Stimulated activated naive B cell treated with anti-CD40 and anti-IgM and Interleukin-4, amounts not matched to agents 10 μg/mL and 1 μg/mL and 100 μg/mL, for 72 hours (primary cell): Measurements from ENCODE around the gene GPX1.
"Not testable (repeated sequence)": the region's sequence is repeated elsewhere in the genome, so short reads cannot be mapped to it uniquely, and the experiment has no call there.

ENCODE experiments used
- ATAC-seq, 2 donors: fragments of 150-1000 bp; cut with Tn5 transposase; replicated peaks; 2 replicates each; pipeline ENCODE4 v1.10.0; 2021; ENCODE audit warnings: moderate library complexity in 1 of 2
- DNase-seq: peaks from one replicate; pipeline ENCODE4 v3.0.0; 2021
- H3K27ac Mint-ChIP-seq: one replicate; pipeline ENCODE4 v1.8.0; 2022; ENCODE audit warnings: mild to moderate bottlenecking, mixed read lengths
- H3K27me3 Mint-ChIP-seq, 2 donors: one replicate each; pipeline ENCODE4 v1.8.0; 2022; ENCODE audit warnings: mixed read lengths in 2 of 2
- H3K36me3 Mint-ChIP-seq, 2 donors: one replicate each; pipeline ENCODE4 v1.8.0; 2022; ENCODE audit warnings: mixed read lengths in 2 of 2, mild to moderate bottlenecking in 1 of 2
- H3K4me1 Mint-ChIP-seq, 2 donors: one replicate each; pipeline ENCODE4 v1.8.0; 2022; ENCODE audit warnings: mixed read lengths in 2 of 2, mild to moderate bottlenecking in 1 of 2
- H3K4me3 Mint-ChIP-seq, 2 donors: one replicate each; pipeline ENCODE4 v1.8.0; 2022; ENCODE audit warnings: mild to moderate bottlenecking in 2 of 2, mixed read lengths in 2 of 2, moderate library complexity in 1 of 2
- H3K9me3 Mint-ChIP-seq, 2 donors: one replicate each; pipeline ENCODE4 v1.8.0; 2022; ENCODE audit warnings: mixed read lengths in 2 of 2, mild to moderate bottlenecking in 1 of 2

Gene GPX1

GRCh38 chr3:49383387-49383786 lies 25.2 kb upstream of the GPX1 start:
- Mint-ChIP-seq H3K4me3 (peak overlapping the region in 1 of 2 donors; percentile 22), H3K4me1 (peaks cover 29 to 62% of the 10 kb centered on the region in 2 donors), H3K36me3 (peaks cover 11 to 38% of the 10 kb centered on the region in 2 donors), H3K27me3 (no peaks in the 10 kb centered on the region), H3K27ac (peak overlapping the region; percentile 1), H3K9me3 (peaks cover 0 to 2% of the 10 kb centered on the region in 2 donors)
- no peak for DNase-seq
- ATAC-seq = no peak

- DNase-seq (no peak), ATAC-seq (no peak)
- Mint-ChIP-seq H3K27me3 (no peaks in the 10 kb centered on the region), H3K27ac (peak overlapping the region; percentile 91), H3K4me1 (peaks cover 21 to 57% of the 10 kb centered on the region in 2 donors), H3K36me3 (peaks cover 34 to 42% of the 10 kb centered on the region in 2 donors), H3K4me3 (peak overlapping the region in 1 of 2 donors; percentile 9), H3K9me3 (peaks cover 4 to 5% of the 10 kb centered on the region in 2 donors)
Measured at GRCh38 chr3:49378249-49378895, 20.2 kb upstream of the GPX1 start.

GRCh38 chr3:49377483-49377882 lies 19.3 kb upstream of the GPX1 start:
- H3K27me3 Mint-ChIP-seq = no peaks in the 10 kb centered on the region
- H3K4me1 Mint-ChIP-seq = peaks cover 23 to 57% of the 10 kb centered on the region in 2 donors

GRCh38 chr3:49371946-49372345 lies 13.8 kb upstream of the GPX1 start:
- Mint-ChIP-seq H3K9me3 (peaks cover under 1 to 1% of the 10 kb centered on the region in 2 donors), H3K27ac (peak overlapping the region; percentile 56), H3K4me3 (no peak overlapping the region), H3K4me1 (peaks cover 15 to 46% of the 10 kb centered on the region in 2 donors), H3K36me3 (peaks cover 39 to 47% of the 10 kb centered on the region in 2 donors), H3K27me3 (no peaks in the 10 kb centered on the region)
- DNase-seq (no peak), ATAC-seq (no peak)

More at GRCh38 chr3:49377483-49377882, 19.3 kb upstream of the GPX1 start:
- ATAC-seq (peak; percentile 85 to 93), DNase-seq (peak; percentile 41)
- peak overlapping the region; percentile 85 for H3K27ac Mint-ChIP-seq
- peak overlapping the region; percentile 46 to 63 for H3K4me3 Mint-ChIP-seq
- peaks cover 41 to 48% of the 10 kb centered on the region in 2 donors for H3K36me3 Mint-ChIP-seq
- peaks cover 4 to 5% of the 10 kb centered on the region in 2 donors for H3K9me3 Mint-ChIP-seq

- no peak for DNase-seq
- ATAC-seq = no peak
- Mint-ChIP-seq H3K27ac (peak overlapping the region; percentile 27), H3K4me3 (no peak overlapping the region), H3K36me3 (peaks cover 43 to 53% of the 10 kb centered on the region in 2 donors), H3K4me1 (peaks cover 15 to 44% of the 10 kb centered on the region in 2 donors), H3K27me3 (no peaks in the 10 kb centered on the region), H3K9me3 (no peaks in the 10 kb centered on the region)
Measured at GRCh38 chr3:49370585-49371290, 12.6 kb upstream of the GPX1 start.

- Mint-ChIP-seq H3K9me3 (no peaks in the 10 kb centered on the region), H3K4me1 (peaks cover 9 to 25% of the 10 kb centered on the region in 2 donors), H3K27me3 (no peaks in the 10 kb centered on the region), H3K36me3 (peaks cover 37 to 48% of the 10 kb centered on the region in 2 donors), H3K27ac (peak overlapping the region; percentile 84), H3K4me3 (no peak overlapping the region)
- no peak for DNase-seq
- ATAC-seq = no peak
Measured at GRCh38 chr3:49362561-49362960, 4.4 kb upstream of the GPX1 start.

GRCh38 chr3:49359623-49360022 lies 1.5 kb upstream of the GPX1 start:
- H3K27me3 Mint-ChIP-seq = no peaks in the 10 kb centered on the region
- H3K27ac Mint-ChIP-seq = peak overlapping the region; percentile 81
- no peaks in the 10 kb centered on the region for H3K9me3 Mint-ChIP-seq
- DNase-seq = no peak
- H3K4me1 Mint-ChIP-seq = peaks cover 17 to 35% of the 10 kb centered on the region in 2 donors
- H3K36me3 Mint-ChIP-seq = peaks cover 47 to 50% of the 10 kb centered on the region in 2 donors
- no peak overlapping the region for H3K4me3 Mint-ChIP-seq
- no peak for ATAC-seq

GRCh38 chr3:49358884-49359225 lies 702 bp upstream of the GPX1 start:
- peak overlapping the region; percentile 95 to 98 for H3K4me3 Mint-ChIP-seq
- DNase-seq = no peak
- peaks cover 50 to 51% of the 10 kb centered on the region in 2 donors for H3K36me3 Mint-ChIP-seq
- peaks cover 20 to 35% of the 10 kb centered on the region in 2 donors for H3K4me1 Mint-ChIP-seq
- ATAC-seq = peak; percentile 20 to 35
- peak overlapping the region; percentile 98 for H3K27ac Mint-ChIP-seq
- H3K9me3 Mint-ChIP-seq = no peaks in the 10 kb centered on the region
- H3K27me3 Mint-ChIP-seq = no peaks in the 10 kb centered on the region

- ATAC-seq = peak; percentile 43 to 54
- H3K27me3 Mint-ChIP-seq, H3K9me3 Mint-ChIP-seq: not testable (repeated sequence)
- H3K36me3 Mint-ChIP-seq = peaks cover 44 to 51% of the 10 kb centered on the region in 2 donors
- peak overlapping the region; percentile 98 for H3K27ac Mint-ChIP-seq
- peak overlapping the region; percentile 95 to 98 for H3K4me3 Mint-ChIP-seq
- DNase-seq = peak; percentile 21
- H3K4me1 Mint-ChIP-seq = peaks cover 27 to 43% of the 10 kb centered on the region in 2 donors
Measured at GRCh38 chr3:49357443-49358216, 523 bp downstream of the GPX1 start.

GRCh38 chr3:49357095-49357442 lies 1.1 kb downstream of the GPX1 start:
- DNase-seq = peak; percentile 9
- Mint-ChIP-seq H3K36me3 (peaks cover 40 to 45% of the 10 kb centered on the region in 2 donors), H3K4me3 (peak overlapping the region; percentile 95 to 98), H3K4me1 (peaks cover 31 to 46% of the 10 kb centered on the region in 2 donors), H3K27ac (peak overlapping the region; percentile 98)
- not testable (repeated sequence) for H3K27me3 Mint-ChIP-seq, H3K9me3 Mint-ChIP-seq
- ATAC-seq = peak; percentile 20 to 22

- H3K27ac Mint-ChIP-seq = peak overlapping the region; percentile 68
- peak overlapping the region in 1 of 2 donors; percentile 3 for H3K4me3 Mint-ChIP-seq
- H3K4me1 Mint-ChIP-seq = peaks cover 33 to 56% of the 10 kb centered on the region in 2 donors
Measured at GRCh38 chr3:49352890-49353421, 5.2 kb downstream of the GPX1 start.

GRCh38 chr3:49352281-49352680 lies 5.9 kb downstream of the GPX1 start:
- H3K27ac Mint-ChIP-seq = peak overlapping the region; percentile 76
- peaks cover 23% of the 10 kb centered on the region in 2 donors for H3K36me3 Mint-ChIP-seq
- DNase-seq (no peak), ATAC-seq (peak in 1 of 2 donors; percentile 29)
- no peak overlapping the region for H3K4me3 Mint-ChIP-seq
- peaks cover 30 to 58% of the 10 kb centered on the region in 2 donors for H3K4me1 Mint-ChIP-seq
- H3K27me3 Mint-ChIP-seq = no peaks in the 10 kb centered on the region
- no peaks in the 10 kb centered on the region for H3K9me3 Mint-ChIP-seq

More at GRCh38 chr3:49352890-49353421, 5.2 kb downstream of the GPX1 start:
- peaks cover 28% of the 10 kb centered on the region in 2 donors for H3K36me3 Mint-ChIP-seq
- ATAC-seq (no peak), DNase-seq (no peak)
- H3K27me3 Mint-ChIP-seq = no peaks in the 10 kb centered on the region
- no peaks in the 10 kb centered on the region for H3K9me3 Mint-ChIP-seq

- Mint-ChIP-seq H3K27ac (peak overlapping the region; percentile 76), H3K27me3 (no peaks in the 10 kb centered on the region), H3K4me1 (peaks cover 35 to 61% of the 10 kb centered on the region in 2 donors), H3K36me3 (peaks cover 16 to 19% of the 10 kb centered on the region in 2 donors), H3K9me3 (no peaks in the 10 kb centered on the region), H3K4me3 (peak overlapping the region; percentile 5 to 30)
- ATAC-seq (peak; percentile 48 to 61), DNase-seq (no peak)
Measured at GRCh38 chr3:49351521-49352011, 6.6 kb downstream of the GPX1 start.
